DMS153 treated with DMSO at 0.1 percent for 48 hours (cell line): ENCODE results near the gene ELMOD3.
A peak's percentile ranks its signal among the peaks of the same experiment; 100 is the strongest.
"Not testable (repeated sequence)": the region's sequence is repeated elsewhere in the genome, so short reads cannot be mapped to it uniquely, and the experiment has no call there.

ENCODE experiments used
- DNase-seq: peaks from one replicate; lab custom pipeline; 2025; ENCODE audit not compliant: unreplicated experiment; lab: John Stamatoyannopoulos, UW

ELMOD3 gene

DNA sequence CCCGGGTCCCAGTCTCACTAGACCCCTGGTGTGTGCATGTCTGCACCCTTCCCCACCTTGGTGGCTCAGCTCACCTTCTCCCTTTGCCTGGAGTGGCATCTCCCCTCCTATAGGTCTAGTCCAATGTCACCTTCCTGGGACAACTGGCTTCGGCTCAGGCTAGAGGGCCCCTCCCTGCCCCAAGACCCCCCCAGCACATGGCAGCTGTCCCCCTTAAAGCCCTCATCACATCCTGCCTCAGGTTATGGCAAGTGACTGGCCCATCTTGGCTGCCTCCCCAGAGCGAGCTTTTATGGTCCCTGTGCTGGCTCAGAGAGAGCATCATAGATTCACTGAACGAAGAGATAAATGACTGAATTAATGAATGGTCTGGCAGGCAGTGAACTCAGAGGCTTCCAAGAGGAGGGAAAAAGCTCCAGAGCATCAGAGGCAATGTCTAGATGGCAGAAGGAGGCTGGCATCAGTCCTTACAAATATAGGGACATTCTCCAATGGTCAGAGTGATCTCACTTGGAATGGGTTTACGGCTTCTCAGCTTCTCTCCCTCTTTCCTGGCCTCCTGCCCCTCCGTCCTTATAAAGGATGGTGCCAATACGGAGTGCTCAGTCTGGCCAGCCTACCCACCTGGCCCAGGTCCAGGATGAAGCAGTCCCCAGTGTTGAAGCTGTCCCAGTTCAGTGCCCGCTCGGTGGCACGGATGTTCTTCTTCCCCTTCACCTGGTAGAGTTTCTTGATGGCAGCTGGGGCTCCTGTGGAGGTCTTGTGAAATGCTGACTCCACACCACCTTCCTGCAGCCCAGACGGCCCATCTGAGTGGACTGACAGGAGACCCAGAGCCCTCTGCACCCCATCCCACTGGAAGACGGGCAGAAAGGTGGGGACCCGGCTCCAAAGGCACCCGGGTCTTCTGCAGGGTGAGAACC is 46.2 kb downstream of the ELMOD3 start:
- DNase-seq = no peak

DNA sequence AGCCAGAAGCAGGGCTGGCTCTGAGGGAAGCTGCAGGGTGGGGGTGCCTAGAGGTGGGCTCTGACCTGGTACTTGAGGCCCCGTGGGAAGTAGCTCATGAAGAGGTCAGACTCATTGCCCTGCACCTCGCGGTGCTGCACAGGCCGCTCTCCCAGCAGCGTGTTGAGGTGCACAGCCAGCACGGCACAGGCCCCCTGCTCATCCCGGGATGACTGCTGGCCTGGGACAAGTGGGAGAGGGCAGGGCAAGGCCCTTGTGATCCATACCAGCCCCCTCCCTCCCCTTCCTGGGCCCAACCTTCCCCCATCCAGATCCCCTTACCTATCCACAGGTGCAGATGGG is 46.9 kb downstream of the ELMOD3 start:
- no peak for DNase-seq

DNA sequence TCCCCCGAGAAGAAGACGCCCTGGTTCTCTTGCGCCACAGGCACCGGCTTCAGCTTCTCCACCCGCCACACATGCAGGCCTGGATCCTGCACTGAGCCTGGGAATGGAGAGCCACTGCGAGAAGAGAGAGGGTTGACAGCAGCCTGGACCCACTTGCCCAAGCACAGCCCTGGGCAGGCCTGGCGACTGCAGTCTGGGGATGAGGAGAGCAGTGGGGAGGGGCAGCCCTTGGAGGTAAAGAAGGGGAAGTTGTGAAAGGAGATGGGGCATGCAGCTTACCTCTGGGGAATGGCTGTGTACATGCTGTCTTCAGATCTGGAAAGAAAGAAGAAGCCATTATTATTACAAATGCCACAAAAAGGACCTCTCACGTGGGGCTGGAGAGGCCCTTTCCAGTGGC is 47.3 kb downstream of the ELMOD3 start:
- no peak for DNase-seq

DNA sequence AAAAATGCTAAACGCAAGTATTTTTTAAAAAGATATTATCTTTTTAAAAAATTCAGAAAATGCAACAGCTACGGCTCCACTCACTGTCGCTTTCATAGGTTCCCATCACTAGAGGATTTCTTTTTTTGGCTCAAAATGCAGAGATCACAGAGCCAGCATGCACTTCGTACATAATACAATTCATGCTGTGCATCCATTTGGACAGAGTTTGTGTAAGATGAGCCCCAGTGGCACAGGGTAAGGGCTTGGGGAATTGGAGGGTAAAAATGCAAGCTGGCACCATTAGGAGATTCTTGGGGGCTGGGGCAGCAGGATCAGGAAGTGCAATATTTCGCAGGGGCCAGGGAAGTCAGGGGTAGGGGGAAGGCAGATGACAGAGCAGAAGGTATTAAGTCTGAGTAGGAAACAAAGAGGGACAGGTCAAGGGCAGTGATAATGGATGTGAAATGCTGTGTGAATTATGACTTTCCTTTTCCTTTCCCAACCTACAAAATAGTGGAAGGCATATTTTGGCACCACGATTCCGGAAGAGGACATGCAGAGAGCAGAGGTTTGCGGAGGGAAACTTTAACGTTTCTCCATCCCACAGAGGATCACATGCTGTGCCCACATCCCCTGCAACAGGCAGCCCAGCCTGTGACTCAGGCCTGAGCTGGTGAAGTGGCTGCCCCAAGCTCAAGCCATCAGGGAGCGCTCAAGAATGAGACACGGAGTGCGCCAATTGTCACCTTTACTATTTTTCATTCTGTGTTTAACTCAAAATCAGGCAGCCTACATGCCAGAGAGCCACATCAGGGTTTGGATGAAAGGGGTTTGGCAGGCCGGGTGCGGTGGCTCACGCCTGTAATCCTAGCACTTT is 50.9 kb downstream of the ELMOD3 start:
- no peak for DNase-seq

DNA sequence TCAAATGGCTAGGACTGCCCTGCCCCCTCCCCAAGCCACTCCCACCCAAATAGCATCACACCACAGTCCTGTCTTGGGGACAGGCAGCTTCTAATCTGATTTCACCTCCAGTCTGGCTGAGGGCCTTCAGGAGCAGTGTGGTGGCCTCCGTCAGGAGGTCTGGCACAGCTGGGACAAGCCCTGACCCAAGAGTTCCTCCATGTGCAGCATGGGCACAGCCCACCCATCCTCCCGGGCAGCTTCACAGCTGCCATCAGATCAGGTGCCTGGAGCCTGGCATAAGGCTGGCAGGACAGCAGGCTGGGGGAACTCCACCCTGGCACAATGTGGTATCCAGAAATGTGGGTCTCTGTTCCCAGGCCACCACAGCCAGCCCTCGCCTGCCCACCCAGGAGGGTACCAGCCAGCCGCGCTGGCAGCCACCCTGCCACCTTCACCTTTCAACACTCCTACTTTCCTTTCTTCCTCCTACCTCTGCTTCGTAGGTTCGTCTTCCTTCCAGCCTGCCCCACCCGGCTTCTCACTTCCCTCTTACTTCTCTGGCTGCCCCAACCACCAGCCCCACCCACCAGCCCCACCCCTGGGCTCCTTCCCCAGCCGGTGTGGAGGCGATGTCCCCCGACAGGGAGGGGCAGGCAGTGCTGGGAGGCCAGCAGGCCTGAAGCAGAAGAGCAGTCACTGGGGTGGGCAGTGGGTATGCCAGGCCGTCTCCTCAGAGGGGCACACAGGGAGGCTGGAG is 55.4 kb downstream of the ELMOD3 start, which contains the start of gene CAPG:
Gene CAPG (minus strand): TSS at position 522 of the 739 bp plus-strand sequence. CDS start 8,221 bp downstream, outside the sequence.
- DNase-seq = no peak

DNA sequence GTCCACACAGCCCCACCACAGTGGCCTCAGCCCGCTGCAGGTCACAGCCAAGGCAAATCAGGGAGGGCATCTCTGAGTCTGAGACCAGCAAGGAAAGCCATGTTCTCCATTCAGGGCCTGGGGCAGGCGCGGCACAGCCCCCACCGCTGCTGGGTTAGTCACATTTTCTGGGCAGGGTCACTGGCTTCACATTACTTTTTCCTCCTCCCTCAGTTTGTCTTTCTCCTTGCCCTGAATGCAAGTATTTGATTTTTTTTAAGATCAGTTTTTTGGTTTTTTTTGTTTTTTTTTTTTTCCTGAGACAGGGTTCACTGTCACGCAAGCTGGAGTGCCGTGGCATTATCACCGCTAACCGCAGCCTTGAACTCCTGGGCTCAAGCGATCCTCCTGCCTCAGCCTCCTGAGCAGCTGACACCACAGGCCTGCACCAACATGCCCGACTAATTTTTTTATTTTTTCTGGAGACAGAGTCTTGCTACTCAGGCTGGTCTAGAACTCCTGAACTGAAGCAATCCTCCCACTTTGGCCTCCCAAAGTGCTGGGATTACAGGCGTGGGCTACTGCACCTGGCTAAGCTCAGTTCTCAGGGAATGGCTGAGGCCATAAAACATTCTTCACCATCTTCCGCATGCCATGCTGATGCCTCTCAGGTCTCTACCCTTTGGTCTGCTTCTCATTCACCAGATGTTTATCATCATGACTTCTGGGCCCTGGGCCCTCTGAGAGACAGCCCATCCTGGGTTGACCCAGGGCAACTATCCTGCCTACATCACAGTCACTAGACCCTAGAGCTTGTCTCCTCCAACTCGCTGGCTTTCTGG is 56.2 kb downstream of the ELMOD3 start:
- DNase-seq = no peak

DNA sequence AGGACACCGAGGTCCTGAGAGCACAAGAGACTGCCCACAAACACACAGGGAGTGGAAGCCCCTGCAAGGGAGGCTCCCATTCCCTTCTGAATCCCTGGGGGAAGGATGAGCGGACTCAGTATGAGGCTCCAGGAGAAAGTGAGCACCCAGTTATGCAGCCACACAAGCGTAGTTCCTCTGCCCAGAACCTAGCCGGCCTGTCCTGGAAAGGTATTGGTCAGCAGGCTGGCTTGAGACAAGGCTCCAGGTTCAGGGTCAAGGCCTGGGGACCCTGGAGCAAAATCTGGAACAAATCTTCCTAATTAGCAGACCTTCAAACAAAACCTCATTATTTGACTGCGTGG is 56.8 kb downstream of the ELMOD3 start:
- no peak for DNase-seq

DNA sequence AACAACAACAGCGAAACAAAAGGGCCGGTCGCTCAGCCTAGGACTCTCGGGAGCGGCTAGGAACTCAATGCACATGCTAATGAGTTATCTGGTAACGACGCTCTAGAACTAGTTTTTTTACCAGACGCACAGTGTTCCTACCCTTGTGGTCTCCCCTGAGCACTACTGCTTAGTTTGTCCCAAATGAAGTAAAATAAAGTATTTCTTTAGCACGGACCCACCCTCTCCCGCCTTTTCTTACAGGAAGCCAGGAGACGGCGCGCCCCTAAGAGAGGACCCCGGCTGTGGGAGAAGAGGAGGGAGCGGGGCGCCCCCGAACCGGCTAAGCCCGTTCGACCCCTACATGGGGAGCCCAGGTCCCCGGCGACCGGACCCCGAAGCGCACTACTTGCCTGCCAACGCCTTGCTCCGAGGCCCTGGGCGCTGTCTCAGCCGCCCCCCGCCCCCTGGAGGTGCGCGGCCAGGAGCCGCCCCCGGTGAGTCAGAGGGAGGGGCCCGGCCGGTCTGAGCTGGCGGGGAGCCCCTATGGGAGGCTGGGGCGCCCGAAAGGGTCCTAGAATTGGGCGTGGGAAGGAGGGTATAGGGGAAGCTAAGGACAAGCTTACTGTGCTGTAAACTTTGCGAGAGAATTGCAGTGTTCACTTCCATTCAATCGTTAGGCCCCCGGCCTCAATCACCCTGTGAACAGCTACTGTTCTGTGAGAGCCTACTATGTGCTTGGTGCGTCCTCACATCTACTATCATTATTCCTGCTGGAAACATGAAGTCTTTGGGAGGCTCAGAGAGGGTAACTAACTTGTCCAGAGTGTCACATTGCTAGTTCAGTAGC is 59.2 kb downstream of the ELMOD3 start:
- no peak for DNase-seq

DNA sequence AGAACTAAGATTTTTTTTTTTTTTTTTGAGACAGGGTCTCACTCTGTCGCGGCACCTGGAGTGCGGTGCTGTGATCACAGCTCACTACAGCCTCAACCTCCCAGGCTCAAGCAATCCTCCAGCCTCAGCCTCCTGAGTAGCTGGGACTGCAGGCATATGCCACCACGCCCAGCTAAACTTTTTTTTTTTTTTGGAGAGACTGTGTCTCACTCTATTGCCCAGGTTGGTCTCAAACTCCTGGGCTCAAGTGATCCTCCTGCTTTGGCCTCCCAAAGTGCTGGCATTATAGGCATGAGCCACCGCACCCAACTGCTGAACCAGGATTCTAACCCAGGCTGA is 59.8 kb downstream of the ELMOD3 start:
- not testable (repeated sequence) for DNase-seq

DNA sequence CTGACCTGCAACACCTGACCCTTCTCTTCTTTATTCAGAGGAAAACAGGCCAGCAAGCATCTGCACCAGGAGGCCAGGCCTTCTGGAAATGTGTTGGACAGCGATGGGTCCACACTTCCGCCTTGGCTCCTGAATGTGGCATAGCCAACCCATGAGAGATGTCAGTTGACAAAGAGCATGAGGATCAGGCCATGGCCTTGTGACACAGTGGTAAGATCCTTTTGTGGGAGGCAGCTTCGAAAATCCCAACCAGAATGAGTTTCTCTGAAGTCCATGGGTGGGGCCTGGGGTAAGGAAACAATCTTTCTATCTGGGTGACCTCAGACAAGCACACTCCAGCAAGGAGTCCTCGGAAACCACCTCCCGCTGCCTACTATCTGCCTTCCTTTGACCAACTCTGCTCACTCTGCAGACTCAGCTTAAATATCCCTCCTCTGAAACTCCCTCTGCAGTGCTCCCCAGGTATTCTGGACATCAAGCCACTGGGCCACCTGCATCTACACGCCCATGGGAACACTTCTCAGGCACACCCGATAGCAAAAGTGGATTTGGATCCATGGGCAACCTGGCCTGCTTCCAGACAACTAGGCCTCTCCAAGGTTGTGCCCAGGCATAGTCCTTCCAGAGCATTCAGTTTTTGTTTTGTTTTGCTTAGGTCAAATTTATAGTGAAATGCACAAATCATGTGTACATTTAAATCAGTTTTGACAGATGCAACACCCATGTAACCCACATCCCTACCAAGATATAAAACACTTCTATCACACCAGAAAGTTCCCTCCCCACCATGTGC is 60.4 kb downstream of the ELMOD3 start:
- no peak for DNase-seq

DNA sequence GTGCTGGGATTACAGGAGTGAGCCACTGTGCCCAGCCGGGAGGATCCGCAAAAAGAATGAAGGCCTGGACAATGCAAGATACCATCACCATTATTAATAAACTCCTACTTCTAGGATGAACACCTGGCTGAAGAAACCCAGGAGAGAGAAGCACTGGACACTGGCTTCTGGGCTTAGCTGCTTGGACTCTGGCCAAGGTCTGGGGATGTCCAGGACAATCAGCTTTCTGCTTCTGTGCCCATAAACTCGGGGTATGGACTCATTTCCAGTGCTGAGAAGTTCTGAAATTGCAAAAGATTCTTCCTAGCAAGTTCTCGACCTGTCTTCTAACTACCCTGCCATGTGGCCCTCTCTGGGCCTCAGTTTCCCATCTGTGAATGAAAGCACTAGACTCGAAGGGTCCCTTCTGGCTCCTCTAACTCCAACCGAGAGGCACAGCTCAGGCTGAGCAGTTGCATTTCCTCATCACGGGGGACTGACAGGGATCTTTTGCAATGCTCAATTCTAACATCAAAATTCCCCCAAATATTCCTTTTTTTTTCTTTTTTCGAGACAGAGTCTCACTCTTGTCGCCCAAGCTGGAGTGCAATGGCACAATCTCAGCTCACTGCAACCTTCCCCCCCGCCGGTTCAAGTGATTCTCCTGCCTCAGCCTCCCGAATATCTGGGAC is 61.5 kb downstream of the ELMOD3 start:
- no peak for DNase-seq

DNA sequence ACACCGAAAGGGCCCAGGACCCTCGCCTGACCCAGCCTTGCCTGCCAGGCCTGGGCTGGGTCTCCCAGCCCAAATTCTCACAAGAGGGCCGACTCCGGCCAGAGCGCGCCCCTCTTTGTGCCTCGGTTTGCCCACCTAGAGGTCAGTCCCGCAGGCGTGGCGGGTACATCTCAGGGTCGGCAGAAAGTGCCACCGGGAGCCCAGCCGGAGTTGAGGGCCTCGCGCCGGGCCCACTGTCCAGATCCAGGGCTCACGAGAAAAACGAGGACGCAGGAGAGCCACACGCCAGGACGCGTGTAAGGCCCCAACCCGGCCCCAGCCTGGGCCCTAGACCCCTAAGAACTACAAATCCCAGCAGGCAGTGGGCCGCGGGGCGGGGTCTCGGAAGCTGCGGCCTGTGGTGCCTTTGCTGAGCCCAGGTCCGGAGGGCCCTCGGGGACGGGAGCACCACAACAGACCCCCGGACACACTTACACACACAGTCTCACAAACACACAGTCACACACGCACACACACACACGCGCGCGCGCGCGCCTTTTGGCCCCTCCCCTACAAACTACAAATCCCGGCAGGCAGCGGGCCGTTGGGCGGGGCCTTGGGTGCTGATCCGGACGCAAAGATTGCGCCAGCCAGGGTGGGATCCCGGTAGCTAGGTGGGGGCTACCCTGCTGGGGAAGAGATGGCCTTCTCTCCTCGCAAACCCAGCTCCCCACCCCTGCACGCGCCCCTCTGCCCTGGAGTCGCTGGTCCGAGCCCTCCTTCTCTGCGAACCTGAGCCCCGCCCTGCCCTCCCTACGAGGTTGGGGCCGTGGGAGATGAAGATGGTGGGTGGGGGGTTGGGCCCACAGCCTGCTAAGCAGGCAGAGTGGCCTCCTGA is 63.8 kb downstream of the ELMOD3 start, which contains the start of gene SH2D6:
Gene SH2D6 (plus strand): TSS at position 583 of the 877 bp plus-strand sequence. CDS start 10,752 bp downstream, outside the sequence.
- peak; percentile 30 for DNase-seq

DNA sequence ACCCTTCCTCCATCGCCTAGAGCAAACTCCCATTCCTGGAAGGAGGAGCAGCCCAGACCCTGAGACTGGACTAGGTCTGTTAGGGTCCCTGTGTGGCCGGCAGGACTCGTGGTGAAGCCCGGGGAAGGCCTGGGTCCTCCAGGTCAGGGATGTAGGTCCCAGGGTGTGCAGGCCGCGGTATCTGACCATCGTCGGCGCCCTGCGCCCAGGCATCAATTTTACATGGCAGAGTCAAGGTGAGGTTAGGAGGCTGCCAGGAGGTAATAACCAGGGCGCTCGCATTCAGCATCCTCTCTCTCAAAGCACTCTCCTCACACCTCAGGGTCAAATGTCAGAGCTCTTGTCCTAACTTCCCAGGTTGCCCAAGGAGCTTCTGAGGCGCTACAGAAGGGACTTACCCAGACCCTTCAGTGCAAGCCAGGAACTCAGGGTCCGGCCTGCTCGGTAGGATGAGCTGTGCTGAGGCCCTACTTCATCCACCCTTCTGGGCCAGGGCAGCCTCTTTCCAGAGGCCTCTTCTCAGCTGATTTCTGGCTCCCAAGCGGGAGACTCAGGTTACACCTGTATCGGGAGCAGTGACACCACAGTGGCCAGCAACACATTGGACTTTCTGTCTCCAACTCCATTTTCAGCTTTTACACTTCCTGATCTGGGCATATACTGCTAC is 64.6 kb downstream of the ELMOD3 start:
- DNase-seq = no peak

DNA sequence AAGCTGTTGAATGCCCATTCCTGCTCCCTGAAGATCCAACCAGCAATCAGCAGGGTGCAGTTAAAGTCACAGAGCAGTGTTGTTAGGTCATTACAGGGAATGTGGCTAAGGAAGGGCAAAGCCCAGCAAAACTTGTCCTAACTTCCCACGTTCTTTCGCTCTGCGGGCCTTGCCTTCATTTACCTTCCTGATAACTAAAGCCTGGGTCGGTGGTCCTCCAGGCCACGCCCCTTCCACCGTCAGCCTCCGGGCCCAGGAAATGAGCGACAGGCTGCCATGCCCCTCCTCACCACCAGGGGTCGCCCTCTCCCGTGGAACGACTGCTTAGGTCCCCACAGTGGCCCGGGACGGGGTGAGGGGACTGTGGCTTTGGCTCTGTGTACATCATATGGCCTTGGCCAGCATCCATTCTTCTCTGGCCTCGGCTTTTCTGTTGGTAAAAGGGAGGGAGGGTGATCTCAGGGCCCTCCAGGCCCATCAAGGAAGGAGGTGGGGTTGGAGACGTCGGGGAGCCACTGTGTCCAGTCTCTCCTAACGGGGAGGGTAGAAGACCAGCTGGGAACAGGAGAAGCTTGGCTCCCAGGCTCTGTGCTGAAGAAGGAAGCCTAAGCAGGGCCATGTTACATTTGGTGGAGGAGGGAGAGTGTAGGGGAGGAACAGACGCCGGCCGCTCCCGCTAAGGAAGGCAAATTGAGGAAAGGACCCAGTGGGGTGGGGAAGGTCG is 66.1 kb downstream of the ELMOD3 start:
- DNase-seq = peak; percentile 78

DNA sequence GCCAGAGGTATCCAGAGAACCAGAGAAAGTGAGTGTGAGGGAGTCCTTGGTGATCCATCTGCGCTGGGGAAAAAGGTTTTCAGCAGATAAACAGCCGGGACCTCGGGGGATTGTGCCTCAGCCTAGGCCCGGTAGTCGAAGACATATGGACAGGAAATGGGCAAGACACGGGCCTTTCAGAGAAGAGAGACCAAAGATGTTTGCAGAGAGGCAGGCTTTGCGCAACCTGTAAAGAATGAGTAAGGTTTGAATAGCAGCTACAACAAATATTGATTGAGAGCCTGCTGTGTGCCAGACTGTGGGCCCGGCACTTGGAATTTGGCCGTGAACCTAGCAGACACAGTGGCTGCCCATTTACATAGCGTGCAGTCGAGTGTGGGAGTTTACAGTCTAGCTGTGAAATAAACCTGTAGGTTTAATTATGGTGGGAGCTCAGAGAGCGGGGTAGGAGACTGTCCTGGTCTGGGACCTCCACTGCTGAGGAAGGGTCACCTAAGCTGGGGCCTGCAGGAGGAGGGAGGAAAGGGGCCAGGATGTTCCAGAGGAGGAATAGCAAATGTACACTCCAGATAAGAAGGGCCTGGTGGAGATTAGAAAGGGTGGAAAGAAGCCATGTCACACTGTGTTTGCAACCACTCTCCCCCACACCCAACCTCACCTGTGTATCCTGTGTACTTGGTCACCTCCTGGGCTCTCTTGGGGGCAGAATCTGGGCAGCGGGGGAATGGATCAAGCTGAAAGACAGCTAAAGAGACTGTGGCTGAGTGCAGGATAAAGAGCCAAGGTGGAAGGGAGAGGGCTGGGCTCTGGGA is 66.9 kb downstream of the ELMOD3 start:
- peak; percentile 58 for DNase-seq
